Measurements from ENCODE around the gene ULK3.

DNA sequence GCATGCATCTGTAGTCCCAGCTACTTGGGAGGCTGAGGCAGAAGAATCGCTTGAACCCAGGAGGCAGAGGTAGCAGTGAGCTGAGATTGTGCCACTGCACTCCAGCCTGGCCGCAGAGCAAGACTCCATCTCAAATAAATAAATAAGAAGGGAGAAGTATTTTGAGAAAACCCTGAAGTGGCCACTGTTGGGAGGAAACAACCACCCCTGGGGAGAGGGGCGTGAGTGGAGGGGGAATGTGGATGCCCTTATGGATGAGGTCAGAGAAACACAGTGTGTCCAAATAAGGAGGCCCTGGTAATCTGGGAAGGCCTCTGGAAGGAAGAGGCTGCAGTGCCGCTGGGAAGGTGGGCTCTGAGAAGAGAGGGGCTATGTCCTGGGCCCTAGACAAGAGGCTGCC is 20.7 kb downstream of the ULK3 start:
- no peak for TF ChIP-seq CTCF (IDR thresholded peaks at IDR 0.05)
- no peak for TF ChIP-seq POLR2AphosphoS5 (IDR thresholded peaks at IDR 0.05; ENCODE audit: insufficient read depth in 1 of 2, low read depth in 1 of 2)
- TF ChIP-seq POLR2A (IDR thresholded peaks at IDR 0.05): no peak

Data from vagina (tissue), 2 donors.